SU-DHL-6 (cell line): Measurements from ENCODE around the gene STAT5A.

Experiments used
- H2AFZ ChIP-seq: fragments of 200-600 bp; sonication (generic); 2 replicates; pipeline ENCODE4 v1.6.1; 2014; ENCODE audit warnings: low read depth, mild to moderate bottlenecking, moderate library complexity, mixed read lengths, antibody characterized with exemption, low read length; ENCODE audit not compliant: severe bottlenecking
- H3F3A ChIP-seq: fragments of 200-600 bp; shearing (Covaris generic); 2 replicates; pipeline ENCODE4 v1.6.0; 2016; ENCODE audit warnings: antibody characterized with exemption, mild to moderate bottlenecking; ENCODE audit not compliant: insufficient read depth
- H3K27ac ChIP-seq: fragments of 200-600 bp; sonication (generic); 2 replicates; pipeline ENCODE4 v1.5.1; 2016; ENCODE audit warnings: low read depth, mild to moderate bottlenecking, low read length, moderate library complexity, mixed read lengths
- H3K27me3 ChIP-seq: fragments of 200-600 bp; sonication (generic), shearing (Covaris generic); 2 replicates; pipeline ENCODE4 v1.6.0; 2014; ENCODE audit warnings: mild to moderate bottlenecking, low read length
- H3K36me3 ChIP-seq: fragments of 200-600 bp; sonication (generic); 2 replicates; pipeline ENCODE4 v1.6.1; 2014; ENCODE audit warnings: mild to moderate bottlenecking, low read length, mixed read lengths
- H3K4me2 ChIP-seq: fragments of 300-600, 200-600 bp; shearing (Covaris generic), sonication (generic); 2 replicates; pipeline ENCODE4 v1.6.0; 2014; ENCODE audit warnings: low read length, low read depth, mild to moderate bottlenecking; ENCODE audit not compliant: poor library complexity, severe bottlenecking
- H3K4me3 ChIP-seq: fragments of 200-600 bp; sonication (generic); 2 replicates; pipeline ENCODE4 v1.5.1; 2014; ENCODE audit warnings: antibody characterized with exemption, low read length, mild to moderate bottlenecking, mixed read lengths; ENCODE audit not compliant: insufficient read depth, poor library complexity, severe bottlenecking
- H3K79me2 ChIP-seq: fragments of 200-600 bp; sonication (generic); 2 replicates; pipeline ENCODE4 v1.6.1; 2014; ENCODE audit warnings: mild to moderate bottlenecking, low read length, moderate library complexity; ENCODE audit not compliant: insufficient read depth
- H3K9ac ChIP-seq: fragments of 200-600 bp; sonication (generic); 2 replicates; pipeline ENCODE4 v1.7.0; 2014; ENCODE audit warnings: mild to moderate bottlenecking, low read length
- H3K9me2 ChIP-seq: fragments of 200-600 bp; sonication (generic); replicated peaks from 2 replicates; pipeline ENCODE4 v1.6.1; 2014; ENCODE audit warnings: low read length; ENCODE audit not compliant: insufficient read depth
- H3K9me3 ChIP-seq: fragments of 200-600 bp; sonication (generic); 2 replicates; pipeline ENCODE4 v1.6.1; 2014; ENCODE audit warnings: low read length, mixed read lengths; ENCODE audit not compliant: insufficient read depth
- H4K20me1 ChIP-seq: fragments of 200-600 bp; sonication (generic); 2 replicates; pipeline ENCODE4 v1.6.1; 2014; ENCODE audit warnings: low read depth, mild to moderate bottlenecking, antibody characterized with exemption, low read length, moderate library complexity, mixed read lengths
- CTCF ChIP-seq: fragments of 200-600 bp; sonication (generic); IDR thresholded peaks from one replicate; pipeline ENCODE4 v1.5.1; 2017; ENCODE audit warnings: antibody characterized with exemption, mild to moderate bottlenecking, low read length, moderate library complexity; ENCODE audit not compliant: insufficient read depth, poor library complexity, severe bottlenecking
- EZH2phosphoT487 ChIP-seq: fragments of 200-600 bp; sonication (generic), shearing (Covaris generic); conservative IDR thresholded peaks from 2 replicates; pipeline ENCODE4 v1.6.1; 2018; ENCODE audit warnings: mild to moderate bottlenecking, antibody characterized with exemption, low read length, moderate library complexity, mixed read lengths

The STAT5A gene

GRCh38 chr17:42308446-42308845 is 20.1 kb downstream of the STAT5A start:
- Histone ChIP-seq H2AFZ (no peak overlapping the region), H3K79me2 (no peaks in the 10 kb centered on the region), H3K36me3 (no peaks in the 10 kb centered on the region), H3K27me3 (no peaks in the 10 kb centered on the region), H3K27ac (no peak overlapping the region), H3K4me2 (no peak overlapping the region), H4K20me1 (no peaks in the 10 kb centered on the region), H3K9me2 (no peaks in the 10 kb centered on the region), H3F3A (no peaks in the 10 kb centered on the region), H3K9ac (no peak overlapping the region), H3K9me3 (no peaks in the 10 kb centered on the region), H3K4me3 (no peak overlapping the region)
- TF ChIP-seq EZH2phosphoT487 = no peak

GRCh38 chr17:42309142-42309541 is 20.8 kb downstream of the STAT5A start:
- Histone ChIP-seq H2AFZ (no peak overlapping the region), H3F3A (no peaks in the 10 kb centered on the region), H3K27ac (no peak overlapping the region), H3K9me3 (no peaks in the 10 kb centered on the region), H3K4me3 (no peak overlapping the region), H4K20me1 (no peaks in the 10 kb centered on the region), H3K79me2 (no peaks in the 10 kb centered on the region), H3K4me2 (no peak overlapping the region), H3K9ac (no peak overlapping the region), H3K36me3 (no peaks in the 10 kb centered on the region), H3K27me3 (no peaks in the 10 kb centered on the region), H3K9me2 (no peaks in the 10 kb centered on the region)
- TF ChIP-seq CTCF (no peak), EZH2phosphoT487 (no peak)

DNA sequence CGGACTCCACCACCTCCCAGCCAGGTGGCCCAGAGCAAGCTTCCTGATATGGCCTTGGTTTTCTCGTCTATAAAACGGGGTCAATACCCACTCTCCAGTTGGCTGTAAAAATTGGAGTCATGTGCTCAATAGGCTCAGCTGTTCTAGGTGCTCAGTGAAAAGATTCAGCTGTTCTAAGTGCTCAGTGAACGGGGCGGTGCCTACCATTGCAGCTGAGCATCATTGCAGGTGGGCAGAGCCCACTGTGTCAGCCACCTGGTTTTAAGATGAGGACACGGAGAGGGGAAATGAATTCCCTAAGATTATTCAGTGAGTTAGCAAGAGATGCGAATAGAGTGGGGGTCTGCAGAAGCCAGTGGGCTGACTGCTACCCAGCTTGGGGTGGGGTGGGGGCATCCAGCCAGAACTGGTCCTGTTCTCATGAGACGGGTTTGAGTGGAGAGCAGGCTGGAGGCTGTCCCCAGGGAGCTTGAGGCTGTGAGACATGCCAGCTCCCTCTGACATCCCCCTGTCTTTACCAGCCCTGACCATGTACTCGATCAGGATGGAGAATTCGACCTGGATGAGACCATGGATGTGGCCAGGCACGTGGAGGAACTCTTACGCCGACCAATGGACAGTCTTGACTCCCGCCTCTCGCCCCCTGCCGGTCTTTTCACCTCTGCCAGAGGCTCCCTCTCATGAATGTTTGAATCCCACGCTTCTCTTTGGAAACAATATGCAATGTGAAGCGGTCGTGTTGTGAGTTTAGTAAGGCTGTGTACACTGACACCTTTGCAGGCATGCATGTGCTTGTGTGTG is 21.9 kb downstream of the STAT5A start:
- Histone ChIP-seq H3K36me3 (no peaks in the 10 kb centered on the region), H3F3A (no peaks in the 10 kb centered on the region), H2AFZ (no peak overlapping the region), H3K4me3 (no peak overlapping the region), H3K9me3 (no peaks in the 10 kb centered on the region), H3K4me2 (no peak overlapping the region), H3K79me2 (no peaks in the 10 kb centered on the region), H3K9ac (no peak overlapping the region), H4K20me1 (no peaks in the 10 kb centered on the region), H3K27ac (no peak overlapping the region), H3K9me2 (no peaks in the 10 kb centered on the region), H3K27me3 (no peaks in the 10 kb centered on the region)
- TF ChIP-seq CTCF = no peak
- no peak for TF ChIP-seq EZH2phosphoT487

DNA sequence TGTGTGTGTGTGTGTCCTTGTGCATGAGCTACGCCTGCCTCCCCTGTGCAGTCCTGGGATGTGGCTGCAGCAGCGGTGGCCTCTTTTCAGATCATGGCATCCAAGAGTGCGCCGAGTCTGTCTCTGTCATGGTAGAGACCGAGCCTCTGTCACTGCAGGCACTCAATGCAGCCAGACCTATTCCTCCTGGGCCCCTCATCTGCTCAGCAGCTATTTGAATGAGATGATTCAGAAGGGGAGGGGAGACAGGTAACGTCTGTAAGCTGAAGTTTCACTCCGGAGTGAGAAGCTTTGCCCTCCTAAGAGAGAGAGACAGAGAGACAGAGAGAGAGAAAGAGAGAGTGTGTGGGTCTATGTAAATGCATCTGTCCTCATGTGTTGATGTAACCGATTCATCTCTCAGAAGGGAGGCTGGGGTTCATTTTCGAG is 22.5 kb downstream of the STAT5A start:
- no peaks in the 10 kb centered on the region for H3F3A ChIP-seq
- no peaks in the 10 kb centered on the region for H3K27me3 ChIP-seq
- H3K4me2 ChIP-seq = no peak overlapping the region
- no peak overlapping the region for H3K9ac ChIP-seq
- H3K79me2 ChIP-seq = no peaks in the 10 kb centered on the region
- no peak overlapping the region for H2AFZ ChIP-seq
- no peak overlapping the region for H3K4me3 ChIP-seq
- no peaks in the 10 kb centered on the region for H3K36me3 ChIP-seq
- no peaks in the 10 kb centered on the region for H3K9me2 ChIP-seq
- no peak overlapping the region for H3K27ac ChIP-seq
- H4K20me1 ChIP-seq = no peaks in the 10 kb centered on the region
- TF ChIP-seq EZH2phosphoT487 (no peak), CTCF (no peak)
- H3K9me3 ChIP-seq = no peaks in the 10 kb centered on the region
